GM15510 (cell line): ENCODE data around the gene ACTR3.

Source experiments
- POLR2A ChIP-seq: IDR thresholded peaks from 3 replicates; pipeline ENCODE4 v1.6.1; 2011; ENCODE audit warnings: borderline replicate concordance; ENCODE audit not compliant: insufficient read length; ENCODE audit errors: extremely low read depth

Gene ACTR3

DNA sequence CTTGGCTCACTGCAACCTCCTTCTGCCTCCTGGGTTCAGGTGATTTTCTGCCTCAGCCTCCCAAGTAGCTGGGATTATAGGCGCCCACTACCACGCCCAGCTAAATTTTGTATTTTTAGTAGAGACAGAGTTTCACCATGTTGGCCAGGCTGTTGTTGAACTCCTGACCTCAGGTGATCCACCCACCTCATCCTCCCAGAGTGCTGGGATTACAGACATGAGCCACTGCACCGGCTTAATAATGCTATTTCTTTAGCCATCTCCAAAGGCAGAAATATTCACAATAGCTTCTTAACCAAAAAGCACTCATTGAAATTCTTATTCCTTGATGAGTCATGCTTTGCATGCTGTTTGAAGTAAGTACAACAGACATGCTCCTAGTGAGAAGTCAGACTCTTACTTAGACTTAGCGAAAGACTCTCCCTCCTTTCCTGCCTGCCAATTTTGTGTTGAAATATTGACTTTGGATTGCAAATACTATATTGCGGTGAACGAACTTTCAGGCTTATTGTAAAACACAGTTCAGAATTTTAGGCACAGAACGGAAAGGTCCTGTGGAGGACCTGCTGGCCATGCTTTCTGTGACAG lies 4.4 kb downstream of the ACTR3 start:
- TF ChIP-seq POLR2A, result no peak

DNA sequence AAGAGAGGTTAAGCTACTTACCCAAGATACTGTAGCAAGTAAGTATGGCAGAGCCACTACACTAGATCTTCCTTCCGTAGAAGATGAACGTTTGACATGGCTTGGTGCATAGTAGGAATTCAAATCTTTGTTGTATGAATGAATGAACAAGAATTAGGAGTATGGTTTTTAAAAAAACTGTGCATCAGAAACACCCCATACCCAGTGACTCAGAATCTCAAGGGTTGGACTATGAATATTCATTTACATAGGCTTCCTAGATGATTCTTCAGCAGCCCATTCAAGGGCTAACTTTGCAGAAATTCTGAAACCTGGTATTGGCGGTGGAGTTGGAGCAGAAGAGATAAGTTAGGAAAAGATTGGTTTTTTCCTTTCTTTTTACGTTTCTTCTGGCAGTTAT lies 5.4 kb downstream of the ACTR3 start:
- no peak for TF ChIP-seq POLR2A

DNA sequence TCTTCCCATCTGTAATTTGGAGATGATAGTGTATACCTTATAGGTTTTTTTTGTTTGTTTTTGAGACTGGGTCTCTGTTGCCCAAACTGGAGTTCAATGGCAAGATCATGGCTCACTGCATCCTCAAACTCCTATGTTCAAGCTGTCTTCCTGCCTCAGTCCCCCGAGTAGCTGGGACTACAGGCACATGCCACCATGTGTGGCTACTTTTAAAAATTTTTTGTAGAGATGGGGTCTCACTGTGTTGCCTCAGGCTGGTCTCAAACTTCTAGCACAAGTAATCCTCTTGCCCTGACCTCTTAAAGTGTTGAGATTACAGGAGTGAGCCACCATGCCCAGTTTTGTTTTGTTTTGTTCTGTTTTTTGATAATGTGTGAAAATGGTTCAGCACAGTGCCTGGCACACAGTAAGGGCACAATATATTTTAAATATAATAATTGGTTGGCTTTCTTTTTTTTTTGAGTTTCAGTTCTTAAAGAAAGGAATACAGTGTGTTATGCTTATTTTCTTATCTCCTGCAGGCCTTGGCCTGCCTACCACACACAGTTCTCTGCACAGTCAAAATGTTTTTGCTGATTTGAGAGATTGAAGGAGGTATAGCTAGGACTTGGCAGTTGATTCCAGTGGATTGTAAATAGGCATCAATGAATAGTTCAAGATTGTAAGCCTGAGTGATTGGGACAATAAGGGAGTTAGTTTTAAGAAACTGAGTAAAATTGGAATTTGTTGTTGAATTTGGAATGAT lies 6.1 kb downstream of the ACTR3 start:
- TF ChIP-seq POLR2A, result no peak

DNA sequence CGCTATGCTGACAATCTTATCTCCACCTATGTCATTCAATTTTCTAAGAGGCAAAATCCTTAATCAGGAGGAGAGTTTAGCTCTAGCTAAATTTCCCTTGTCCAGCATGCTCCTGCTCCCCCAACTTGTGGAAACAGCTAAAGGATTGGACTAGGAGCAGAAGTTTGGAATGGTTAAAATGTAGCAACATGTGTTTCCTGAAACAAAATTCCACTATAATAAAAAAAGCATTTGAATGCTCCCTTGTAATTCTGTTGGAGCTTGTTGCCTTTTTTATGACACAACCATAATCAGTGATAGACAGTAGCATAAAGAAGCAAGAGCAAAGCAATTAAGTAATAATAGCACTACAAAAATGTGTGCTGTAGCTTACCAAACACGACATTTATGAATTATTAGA lies 6.9 kb downstream of the ACTR3 start:
- no peak for TF ChIP-seq POLR2A

DNA sequence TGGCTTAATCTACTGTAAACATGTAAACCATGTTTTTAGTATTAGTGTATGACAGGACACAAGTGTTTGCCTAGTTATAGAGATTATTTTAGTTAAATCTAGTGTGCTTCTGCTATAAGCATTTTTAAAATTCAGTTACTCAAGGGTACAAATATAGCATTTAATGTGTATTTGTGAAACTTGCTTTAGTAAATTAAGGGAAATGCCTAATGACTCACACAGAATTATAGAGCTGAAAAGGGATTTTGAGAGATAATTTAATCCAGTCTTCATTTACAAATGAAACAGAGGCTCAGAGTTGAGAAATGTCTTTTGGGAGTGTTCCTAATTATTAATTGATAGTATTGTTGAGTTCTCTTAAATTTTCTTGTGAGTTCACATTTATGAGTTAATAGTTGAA lies 8.2 kb downstream of the ACTR3 start:
- no peak for TF ChIP-seq POLR2A

DNA sequence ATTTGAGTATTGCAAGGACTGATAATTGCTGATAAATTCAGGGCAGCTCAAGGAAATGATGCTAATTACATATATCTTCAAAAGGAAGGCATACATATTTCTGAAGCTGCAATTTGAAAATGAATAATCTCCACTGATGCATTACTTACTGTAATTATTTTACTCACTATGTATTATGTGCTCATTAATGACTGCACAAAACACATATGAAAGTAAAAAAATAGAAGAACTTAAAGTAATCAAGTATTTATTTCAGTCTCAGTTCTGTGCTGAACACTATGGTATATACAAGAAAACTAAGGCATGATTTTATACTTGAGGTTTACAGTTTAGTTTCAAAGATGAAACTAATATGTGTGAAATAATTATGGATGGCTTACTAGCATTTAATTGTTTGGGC lies 9.3 kb downstream of the ACTR3 start:
- no peak for TF ChIP-seq POLR2A

DNA sequence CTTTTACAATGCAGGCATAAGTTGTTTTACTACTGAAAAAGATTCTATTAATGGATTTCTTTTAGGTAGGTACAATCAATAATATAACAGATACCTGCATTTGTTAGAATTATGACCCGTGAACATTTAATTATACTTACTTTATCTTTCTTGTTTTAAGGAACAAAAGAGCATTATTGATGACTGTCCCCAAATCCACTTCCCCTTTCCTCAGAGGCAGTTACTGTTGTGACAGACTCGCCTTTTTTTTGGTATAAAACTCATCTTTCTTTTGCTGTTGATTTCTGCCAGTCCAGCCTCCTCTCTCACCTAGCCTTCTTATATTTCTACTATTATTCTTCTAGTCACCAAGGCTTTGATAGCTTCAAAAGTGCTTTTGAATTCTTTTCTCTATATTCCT lies 12.1 kb downstream of the ACTR3 start:
- no peak for TF ChIP-seq POLR2A

DNA sequence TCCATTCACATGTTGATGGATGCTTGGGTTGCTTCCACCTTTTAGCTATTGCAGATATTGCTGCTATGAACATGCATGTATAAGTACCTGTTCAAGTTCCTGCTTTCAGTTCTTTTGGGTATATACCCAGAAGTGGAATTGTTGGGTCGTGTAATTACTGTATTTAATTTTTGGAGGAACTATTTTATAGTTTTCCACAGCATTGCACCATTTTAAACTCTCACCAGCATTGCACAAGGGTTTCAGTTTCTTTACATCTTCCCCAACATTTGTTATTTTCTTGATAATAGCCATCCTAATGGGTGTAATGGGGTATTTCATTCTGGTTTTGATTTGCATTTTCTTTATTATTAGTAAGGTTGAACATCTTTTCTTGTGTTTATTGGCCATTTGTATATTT lies 16.0 kb downstream of the ACTR3 start:
- TF ChIP-seq POLR2A, result no peak

DNA sequence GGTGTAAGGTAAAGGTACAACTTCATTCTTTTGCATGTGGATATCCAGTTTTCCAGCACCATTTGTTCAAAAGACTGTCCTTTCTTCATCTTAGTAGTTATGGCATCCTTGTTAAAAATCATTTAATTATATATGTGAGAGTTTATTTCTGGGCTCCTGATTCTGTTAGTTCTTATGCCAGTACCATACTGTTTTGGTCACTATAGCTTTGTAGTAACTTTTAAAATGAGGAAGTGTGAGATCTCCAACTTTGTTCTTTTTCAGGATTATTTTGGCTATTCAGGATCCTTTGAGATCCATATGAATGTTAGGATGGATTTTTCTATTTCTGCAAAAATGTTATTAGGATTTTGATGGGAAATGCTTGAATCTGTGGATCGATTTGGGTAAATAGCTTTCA lies 16.8 kb downstream of the ACTR3 start:
- TF ChIP-seq POLR2A, result no peak

DNA sequence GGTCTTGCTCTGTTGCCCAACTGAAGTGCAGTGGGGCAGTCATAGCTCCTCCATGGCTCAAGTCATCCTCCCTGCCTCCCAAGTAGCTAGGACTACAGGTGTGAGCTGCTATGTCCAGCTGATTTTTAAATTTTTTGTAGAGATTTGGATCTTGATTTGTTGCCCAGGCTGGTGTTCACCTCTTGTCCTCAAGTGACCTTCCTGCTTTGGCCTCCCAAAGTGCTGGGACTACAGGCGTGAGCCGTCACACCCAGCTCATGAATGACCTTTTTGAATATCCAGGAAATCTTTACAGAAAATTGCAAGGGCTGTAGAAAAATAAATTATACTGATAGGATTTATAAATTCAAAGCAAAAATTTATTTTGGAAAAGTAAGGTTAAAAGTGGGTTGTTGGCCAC lies 17.4 kb downstream of the ACTR3 start:
- TF ChIP-seq POLR2A, result no peak

DNA sequence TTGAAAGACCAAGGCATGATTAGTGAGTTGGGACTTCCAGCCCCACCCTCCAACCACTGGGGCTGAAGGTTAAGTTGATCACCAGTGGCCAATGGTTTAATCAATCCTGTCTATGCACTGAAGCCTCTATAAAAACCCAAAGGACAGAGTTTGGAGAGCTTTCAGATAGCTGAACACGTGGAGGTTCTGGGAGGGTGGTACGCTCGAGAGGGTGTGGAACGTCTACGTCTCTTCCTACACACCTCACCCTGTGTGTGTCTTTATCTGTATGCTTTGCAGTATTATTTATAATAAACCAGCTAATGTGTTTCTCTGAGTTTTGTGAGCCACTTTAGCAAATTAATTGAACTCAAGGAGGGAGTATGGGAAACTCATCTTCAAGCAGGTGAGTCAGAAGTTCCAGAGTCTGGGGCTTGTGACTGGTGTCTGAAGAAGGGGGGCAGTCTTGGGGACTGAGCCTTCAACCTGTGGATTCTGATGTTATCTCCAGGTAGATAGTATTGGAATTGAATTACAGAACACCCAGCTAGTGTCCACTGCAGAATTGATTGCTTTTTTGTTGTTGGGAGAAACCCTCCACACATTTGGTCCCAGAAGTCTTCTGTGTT lies 20.3 kb downstream of the ACTR3 start:
- TF ChIP-seq POLR2A, result no peak

DNA sequence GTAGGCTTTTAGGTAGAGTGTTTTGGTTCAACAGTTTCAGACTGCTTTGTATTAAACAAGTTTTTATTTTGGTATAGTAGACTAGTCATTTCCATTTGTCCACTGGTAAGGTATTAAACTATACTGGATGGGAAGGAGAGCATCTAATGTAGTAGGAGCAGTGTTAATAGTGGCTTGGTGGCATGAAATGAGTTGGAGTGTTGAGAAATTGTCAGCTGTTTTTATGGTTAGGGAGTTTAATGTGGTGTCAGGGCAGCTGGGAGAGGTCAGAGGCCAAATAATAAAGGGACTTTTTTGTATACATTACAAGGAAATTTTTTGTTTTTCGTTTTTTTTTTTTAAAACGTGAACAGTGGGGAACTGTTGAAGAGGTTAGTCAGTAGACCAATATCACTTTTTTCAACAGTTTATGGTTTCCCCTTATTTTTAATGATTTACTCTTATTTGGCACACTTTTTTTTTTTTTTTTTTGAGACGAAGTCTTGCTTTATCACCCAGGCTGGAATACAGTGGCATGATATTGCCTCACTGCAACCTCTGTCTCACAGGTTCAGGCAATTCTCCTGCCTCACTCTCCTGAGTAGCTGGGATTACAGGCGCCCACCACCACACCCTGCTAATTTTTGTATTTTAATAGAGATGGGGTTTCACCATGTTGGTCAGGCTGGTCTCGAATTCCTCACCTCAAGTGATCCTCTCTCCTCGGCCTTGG lies 21.2 kb downstream of the ACTR3 start:
- TF ChIP-seq POLR2A, result no peak

DNA sequence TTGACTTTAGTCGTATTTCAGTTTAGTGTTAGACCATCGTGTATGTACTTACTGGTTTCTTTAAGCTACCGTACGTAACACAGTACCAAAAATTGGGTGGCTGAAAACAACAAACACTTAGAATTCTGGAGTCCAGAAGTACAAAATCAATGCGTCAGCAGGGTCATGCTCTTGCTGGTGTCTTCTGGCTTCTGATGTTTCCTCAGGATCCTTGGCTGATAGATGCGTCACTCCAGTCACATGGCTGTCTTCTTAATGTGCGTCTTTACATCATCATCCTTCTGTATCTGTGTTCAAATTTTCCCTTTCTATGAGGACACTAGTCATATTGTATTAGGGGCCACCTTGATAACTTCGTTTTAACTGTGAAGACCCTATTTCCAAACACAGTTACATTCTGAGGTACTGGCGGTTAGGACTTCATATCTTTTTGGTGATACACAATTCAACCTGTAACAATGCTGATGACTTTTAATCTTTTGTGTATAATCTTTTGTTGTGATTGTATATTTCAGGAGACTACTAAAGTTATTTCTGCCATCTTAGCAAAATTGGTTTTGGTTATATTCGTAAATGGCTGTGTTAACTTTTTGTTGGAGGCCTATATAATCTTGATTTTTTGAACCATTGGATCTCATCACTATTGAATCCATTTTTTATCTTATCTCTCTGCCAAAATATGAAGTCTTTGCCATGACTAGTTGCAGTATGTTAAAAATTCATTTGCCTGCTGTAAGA lies 25.4 kb downstream of the ACTR3 start:
- TF ChIP-seq POLR2A, result no peak

DNA sequence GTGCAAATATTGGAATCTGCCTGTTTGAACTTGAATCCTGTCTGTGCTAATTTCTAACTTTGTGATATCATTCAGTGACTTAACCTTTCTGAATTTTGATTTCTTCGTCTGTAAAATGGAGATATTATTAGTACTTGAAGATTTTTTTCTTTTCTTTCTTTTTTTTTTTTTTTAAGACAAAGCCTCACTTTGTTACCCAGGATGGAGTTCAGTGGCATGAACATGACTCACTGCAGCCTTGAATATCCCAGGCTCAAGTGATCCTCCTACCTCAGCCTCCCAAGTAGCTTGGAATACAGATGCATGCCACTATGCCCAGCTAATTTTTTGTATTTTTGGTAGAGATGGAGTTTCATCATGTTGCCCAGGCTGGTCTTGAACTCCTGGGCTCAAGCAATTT lies 28.3 kb downstream of the ACTR3 start:
- no peak for TF ChIP-seq POLR2A

DNA sequence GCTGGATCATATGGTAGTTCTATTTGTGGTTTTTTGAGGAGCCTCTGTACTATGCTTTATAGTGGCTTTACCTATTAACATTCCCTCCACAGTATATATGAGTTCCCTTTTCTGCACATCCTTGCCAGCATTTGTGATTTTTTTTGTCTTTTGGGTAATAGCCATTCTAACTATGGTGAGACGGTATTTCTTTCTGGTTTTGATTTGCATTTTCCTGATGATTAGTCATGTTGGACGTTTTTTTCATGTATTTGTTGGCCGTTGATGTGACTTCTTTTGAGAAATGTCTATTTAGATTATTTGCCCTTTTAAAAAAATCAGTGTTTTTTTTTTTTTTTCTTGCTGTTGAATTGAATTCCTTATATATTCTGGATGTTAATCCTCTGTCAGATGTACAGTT lies 31.1 kb downstream of the ACTR3 start:
- TF ChIP-seq POLR2A, result no peak

DNA sequence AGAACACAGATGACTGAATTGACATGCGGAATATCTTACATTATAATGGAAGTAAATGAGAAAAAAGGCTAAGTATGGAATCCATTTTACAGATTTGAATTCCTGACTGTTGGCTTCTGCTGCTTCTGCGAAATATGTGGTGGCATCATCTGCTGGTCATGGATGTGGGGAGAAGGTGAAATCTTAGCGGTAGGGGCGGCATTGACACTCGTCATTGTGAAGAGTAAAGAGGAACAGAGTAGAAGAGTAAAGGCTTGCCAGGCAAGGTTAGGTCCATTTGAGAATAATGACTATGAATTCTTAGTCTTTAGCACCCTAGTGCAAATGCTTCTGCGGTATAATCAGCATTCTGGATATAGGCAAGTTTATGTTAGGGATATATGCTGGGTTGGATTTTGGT lies 32.4 kb downstream of the ACTR3 start:
- no peak for TF ChIP-seq POLR2A

DNA sequence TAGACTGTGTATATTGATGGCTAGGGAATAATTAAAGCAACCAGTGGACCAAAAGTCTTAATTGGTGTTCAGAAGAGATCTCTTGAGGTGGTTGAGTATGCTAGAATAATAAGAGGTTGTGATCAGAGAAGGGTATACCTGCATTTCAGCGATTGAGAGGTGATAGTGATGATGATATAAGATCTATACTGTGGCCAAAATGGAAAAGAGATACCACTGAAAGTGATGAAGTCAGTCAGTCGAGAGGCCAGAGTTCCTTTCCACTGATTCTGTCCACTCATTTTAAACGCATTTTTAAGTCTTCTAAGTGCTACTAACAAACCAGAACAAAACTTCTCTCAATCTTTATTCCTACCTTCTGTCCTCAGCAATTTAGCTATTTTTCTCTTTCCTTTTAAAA lies 32.9 kb downstream of the ACTR3 start:
- no peak for TF ChIP-seq POLR2A
